Measurements from ENCODE around the gene PLK2.

PLK2 gene

DNA sequence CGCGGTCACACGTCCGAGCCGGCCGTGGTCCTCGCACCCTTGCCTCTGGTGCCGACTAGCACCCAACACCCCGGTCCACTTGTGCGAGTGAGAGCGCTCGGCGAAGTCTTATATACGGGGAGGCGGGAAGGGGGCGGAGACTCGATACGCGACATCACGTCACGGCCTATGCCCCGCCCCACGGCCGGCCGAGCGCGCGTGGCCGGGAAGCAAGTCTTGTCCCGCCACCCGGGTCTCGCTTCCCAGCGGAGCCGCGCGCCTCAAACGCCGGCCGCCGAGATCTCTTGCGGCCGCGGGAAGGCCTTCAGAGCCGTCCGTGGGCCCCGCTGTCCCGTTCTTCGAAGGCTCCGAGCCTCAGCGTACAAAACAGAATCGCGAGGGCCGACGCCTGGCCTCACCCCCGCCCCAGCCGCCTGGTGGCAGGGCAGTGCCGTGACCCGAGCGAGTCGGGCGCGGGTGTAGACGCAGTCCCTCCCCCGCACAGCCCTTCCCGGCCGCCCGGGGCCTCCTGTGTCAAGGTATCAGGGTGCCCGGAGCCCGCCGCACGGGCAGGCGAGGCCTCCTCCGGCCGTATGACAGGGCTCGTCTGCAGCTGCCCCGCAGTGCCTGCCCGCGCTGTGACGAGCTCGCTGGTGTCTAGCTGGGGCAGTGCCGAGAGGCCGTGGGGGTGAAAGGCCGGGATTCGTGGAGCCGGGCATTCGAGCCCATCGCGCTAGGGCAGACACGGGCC, at the start of gene PLK2:
Gene PLK2, minus strand, starts transcription at position 85 of the 730 bp plus-strand sequence. CDS start 127 bp downstream, outside the sequence.
- DNase-seq: no peak

DNA sequence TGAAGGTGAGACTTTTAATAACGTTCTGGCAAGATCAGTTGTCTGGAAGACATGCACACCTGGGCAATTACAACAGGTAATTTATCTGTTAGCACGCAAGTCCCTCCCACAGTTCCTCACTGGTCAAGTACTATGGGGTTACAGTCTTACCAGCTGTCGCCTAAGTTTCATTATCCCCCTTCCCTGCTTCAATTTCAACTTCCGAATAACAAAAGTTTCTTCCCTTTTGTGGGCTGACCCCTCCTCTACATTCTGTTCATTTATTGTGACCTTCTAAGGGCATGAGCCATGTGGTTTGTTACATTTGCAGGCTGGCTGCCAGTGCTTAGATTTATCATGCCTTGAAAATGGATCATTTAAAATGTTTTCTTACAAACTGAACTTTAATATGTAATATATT, 47.8 kb upstream of the PLK2 start:
- no peak for DNase-seq

DNA sequence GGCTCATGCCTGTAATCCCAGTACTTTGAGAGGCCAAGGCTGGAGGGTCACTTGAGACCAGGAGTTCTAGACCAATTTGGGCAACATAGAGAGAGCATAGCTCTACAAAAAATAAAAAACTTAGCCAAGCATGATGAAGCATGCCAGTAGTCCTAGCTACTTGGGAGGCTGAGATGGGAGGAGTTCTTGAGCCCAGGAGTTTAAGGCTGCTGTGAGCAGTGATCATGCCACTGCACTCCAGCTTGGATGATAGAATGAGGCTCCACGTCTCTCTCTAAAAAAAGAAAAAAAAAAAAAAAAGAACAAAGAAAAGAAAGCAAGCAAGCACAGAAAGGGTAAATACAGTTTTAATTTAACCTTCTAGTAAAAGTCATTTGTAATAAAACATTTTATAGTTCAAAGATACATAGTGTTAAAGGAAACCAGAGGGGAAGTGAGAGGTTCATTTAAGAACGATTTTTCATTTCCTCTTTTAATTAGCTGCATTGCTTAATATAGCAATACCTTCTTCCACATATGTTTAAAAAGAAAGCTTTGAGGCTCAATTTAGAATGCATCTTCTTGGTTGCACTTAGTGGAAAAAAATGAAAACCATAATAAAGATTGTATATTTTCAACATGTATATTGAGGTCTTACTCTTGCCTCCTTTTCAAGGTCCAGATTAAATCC, 46.2 kb upstream of the PLK2 start:
- DNase-seq: no peak

DNA sequence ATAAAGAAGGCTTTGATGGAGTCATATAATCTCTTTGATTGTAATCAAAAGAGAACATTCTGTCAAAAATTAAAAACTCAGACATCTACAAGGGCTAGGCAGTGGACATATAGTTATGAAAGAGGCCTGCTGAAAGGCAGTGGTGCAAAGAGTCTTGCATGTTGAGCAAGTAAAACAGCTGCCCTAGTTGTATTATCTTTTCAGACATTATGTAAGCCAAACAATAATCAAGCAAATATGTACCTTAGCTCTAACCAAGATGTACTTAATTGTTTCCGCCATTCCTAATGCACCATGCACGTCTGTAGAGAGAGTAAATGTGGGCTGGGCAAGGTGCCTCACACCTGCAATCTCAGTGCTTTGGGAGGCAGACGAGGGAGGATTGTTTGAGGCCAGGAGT, 45.6 kb upstream of the PLK2 start:
- DNase-seq: no peak

DNA sequence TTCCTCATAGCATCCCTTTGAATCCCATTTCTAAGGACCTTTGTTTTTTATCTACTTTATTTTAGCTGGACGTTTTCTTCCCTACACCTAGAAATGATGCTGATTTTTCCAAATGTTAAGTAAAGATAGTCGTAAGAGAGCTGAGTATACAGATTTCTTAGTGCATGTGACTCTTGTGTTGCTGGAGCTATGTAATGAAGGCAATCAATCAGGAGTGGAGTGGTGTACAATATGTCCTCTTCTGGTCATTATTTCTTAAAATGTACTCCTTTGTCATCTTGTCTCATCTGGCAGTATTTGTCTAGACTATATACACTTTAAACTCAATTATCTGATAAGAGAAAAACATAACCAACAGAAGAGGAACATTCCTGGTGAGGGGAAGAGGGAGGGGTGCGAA, 44.9 kb upstream of the PLK2 start:
- DNase-seq: no peak

DNA sequence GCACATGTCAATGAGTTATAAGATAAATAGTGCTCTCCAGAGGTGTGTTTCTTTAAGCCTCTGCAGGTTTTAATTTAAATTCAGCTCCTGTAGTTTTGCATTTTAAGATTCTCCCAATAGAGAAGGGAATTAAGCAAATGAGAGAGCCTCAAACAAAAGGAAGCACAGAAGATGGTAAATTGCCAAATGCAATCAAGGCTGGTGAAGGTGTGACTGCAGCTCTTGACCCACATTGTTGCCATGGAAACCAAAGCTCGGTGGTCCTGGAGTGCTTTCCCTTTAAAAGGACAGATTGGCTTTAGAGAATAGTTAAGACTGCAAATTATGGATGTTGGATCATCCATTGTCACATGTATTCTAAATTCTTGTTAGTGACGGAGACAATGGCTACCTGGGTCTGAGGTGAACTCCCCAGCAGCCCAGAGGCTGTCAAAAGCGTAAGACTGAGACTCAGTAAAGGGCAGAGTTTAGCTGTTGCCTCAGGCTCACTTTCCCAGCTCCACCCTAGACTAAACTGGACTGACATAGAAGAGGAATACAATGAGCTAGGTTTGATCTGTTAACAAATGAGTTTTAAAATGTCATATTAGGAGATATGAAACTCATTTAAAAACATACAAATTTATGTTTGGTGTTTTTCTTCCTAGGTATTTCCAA, 43.6 kb upstream of the PLK2 start:
- no peak for DNase-seq

DNA sequence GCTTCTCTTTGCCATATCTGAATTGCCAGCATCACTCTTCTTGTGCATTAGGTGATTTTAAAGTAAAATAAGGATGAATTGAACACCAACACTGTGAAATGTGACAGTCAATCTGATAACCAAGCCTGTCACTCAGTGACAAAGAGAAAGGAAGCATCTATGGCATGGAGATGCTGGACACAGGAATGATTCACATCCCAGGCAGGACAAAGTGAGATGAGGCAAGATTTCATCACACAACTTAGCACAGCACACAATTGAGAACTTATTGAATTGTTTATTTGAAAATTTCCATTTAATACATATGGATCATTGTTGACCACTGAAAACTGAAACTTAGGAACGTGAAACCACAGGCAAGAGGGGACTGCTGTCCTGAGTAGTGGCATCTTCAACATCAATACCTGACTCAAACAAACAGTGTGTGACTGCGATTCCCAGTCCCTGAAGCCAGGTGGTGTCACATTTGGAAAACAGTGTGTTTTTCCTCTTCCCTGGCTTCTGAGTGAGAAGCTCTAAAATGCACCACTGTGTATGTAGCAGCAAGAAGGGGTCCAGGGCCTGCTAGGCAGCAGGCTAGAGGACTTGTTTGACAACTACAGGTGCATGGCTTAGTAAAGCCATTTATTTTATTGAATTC, 42.0 kb upstream of the PLK2 start:
- DNase-seq: no peak

DNA sequence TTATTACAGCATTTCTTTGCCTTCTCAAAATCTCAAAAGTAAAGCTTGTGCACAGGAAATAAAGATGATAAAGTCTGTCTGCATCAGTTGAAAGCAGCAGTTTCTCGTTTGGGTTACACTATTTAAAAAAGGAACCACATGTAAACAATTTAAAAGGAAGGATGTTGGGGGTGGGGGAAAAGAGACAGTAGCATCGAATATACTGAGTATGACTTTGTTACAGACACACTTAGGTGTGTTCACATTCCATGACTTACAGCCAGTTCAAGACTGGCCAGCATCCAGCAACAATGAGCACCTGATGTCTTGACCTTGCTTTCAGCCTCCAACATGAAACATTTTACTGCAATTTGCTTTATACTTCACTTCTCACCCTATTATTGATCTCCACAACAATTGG, 40.1 kb upstream of the PLK2 start:
- no peak for DNase-seq

DNA sequence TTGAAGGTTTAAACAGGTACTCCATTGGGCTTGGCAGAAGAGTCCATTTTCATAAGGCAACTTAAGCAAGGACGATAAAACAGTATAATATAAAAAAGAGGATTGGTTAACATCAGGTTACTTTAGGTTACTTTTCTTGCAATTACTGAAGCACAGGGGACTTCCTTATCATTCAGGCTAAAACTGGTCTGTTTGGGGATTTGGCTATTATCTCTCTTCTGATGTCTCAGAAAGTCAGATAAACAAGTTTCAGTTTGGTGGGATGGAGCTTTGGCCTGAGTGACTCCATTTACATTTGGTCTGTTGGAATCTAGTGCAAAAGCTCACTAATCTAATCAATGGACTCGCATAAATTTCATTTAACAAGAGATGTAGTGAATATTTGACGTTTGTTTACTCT, 39.3 kb upstream of the PLK2 start:
- DNase-seq: no peak

DNA sequence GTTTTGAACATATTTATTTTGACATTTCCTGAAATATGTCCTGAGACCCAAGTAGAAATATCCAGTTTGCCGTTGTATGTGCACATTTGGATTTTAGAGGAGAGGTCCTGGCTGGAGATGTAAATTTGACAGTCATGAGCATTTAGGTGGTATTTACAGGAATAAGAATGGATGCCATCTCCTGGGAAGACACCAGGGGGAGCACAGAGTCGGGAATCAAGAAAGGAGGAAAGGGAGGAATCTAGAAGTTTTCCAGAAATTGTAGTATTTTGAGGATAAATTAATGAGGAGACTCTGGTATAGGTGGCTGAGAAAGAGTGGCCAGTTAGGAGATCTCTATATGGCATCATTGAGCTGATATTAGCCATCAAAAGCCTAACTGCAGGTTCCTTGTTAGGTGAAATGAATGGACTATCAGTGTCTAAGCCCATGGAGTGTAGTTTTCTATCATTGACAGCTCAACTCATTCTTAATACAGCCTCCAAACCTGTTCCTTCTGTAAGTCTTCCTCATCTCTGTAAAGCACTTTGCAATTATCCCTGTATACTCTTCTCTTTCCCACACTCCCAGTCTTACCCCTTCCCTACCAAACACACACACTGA, 38.6 kb upstream of the PLK2 start:
- DNase-seq: no peak

DNA sequence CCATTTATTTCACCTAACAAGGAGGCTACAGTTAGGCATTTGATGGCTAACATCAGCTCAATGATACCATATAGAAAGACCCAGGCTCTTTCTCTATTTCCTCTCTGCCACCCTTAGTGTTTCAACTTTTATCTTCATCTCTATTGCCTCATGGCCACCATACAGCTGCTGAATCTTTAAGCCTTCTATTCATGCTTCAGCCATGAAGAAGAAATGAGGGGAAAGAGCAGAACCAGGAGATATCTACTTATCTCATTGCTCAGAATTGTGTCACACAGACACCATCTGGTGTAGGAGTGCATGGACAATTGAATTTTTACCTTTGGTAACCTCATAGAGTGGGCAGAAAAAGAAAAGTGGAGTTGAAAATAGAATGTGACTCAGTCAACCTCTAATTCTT, 38.0 kb upstream of the PLK2 start:
- DNase-seq: no peak

DNA sequence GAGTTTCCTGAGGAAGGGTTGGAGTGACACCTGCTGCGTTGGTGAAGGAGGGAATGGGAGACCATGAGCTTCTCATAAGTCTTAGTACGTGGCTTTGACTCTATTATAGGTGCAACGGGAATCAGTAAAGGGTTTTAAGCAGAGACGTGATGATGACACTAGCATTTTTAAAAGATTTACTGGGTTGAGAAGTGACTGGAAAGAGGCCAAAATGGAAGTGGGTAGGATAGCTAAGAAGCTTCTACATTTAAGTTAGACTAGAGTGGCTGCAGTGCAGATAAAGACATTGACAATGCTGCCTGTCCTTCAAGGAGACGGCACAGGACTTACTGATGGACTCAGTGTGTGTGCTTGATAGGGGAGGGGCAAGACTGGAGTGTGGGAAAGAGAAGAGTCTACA, 37.5 kb upstream of the PLK2 start:
- no peak for DNase-seq

DNA sequence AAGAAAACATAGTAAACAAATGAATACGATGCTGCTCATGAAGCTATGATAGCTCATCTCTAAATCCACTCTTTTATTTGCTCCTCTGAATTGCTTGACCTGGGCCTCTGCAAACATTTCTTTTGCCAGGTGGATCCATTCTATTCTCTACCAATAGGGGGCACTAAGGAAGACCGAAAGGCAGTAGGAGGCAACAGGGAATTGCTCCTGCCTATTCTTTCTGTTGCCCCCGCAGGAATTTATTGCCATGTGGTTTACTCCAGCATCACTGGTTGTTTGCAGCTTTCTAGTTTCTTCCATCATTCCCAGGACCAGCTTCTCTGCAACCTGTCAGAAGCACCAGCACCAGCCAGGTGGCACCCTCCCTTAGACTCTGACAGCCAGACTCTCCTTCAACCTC, 36.6 kb upstream of the PLK2 start:
- DNase-seq: no peak

DNA sequence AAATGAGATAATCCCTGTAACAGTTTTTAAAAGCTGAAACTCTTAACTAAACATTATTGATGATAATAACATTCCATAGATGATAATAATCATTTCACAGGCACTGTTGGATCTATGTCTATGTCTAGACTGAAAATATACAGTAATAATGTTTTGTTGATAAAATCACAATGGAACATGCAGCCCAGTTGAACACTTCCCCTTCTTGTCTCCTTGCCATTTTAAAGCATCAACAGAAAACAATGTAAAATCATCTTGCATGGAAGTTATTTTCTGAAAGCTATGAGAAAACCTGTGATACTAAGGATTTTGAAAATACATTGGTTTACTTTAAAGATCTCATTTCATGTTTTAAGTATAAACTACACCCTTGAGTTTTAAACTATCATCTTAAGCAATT, 33.3 kb upstream of the PLK2 start:
- DNase-seq: no peak

DNA sequence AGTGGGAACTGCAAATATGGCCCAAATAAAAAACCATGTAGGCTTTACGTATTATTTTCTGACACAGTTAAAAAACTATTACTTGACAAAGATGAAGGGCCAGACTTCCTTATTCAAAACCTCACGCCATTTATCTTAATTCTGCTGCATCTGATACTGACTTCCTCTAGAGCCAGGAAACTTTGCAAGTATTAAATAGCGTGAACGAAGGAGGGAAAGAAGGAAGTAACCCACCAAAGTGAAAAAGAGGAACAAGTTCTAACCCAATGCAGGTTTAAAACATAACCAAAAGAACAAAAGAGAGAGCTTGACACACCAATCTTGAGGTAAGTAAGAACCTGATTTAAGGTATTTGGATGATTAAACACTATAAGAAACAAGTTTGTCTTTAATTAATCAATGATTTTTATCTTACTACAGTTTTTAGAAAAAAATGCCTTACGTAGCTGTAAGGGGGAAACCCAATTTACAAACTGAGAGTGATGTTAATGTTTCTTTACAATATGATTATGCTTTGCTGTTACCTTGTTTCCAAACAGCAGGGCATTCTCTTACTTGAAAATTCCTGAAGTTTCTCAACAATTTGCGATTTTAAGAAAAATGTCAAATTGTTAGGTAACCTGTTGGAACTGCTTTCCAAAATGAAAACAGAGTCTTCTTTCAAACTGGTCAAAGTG, 31.5 kb upstream of the PLK2 start, which contains the start of gene GAPT:
Gene GAPT, plus strand, starts transcription at position 220 of the 677 bp plus-strand sequence. CDS start 3,102 bp downstream, outside the sequence.
- DNase-seq: no peak

DNA sequence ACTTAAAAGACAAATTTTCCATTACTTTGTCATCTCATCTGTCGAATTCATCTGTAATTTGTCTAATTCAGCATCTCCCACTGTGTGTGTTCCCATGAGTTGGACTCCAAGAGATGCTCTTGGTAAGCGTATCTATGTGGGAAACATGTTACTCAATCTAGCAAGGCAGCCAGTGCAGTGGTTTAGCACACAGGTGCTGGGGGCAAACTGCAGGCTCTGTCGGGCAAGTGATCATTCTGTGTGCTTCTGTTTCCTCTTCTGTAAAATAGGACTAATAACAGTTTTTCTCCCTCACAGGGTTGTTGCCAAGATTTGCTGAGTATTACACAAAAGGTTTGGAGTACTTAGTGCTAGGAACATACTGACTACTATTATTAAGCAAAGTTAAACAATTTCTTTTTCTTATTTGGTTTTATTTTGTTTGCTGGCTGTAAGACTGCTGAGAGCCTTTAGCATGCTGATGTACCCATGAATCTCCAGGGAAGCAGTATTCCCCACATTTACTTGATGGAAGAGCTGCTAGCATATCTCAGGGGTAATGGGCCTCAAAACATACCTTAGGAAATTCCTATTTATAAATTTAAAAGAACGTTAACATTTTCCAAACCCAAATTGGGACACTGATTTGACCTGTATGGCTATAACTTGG, 30.6 kb upstream of the PLK2 start:
- no peak for DNase-seq

DNA sequence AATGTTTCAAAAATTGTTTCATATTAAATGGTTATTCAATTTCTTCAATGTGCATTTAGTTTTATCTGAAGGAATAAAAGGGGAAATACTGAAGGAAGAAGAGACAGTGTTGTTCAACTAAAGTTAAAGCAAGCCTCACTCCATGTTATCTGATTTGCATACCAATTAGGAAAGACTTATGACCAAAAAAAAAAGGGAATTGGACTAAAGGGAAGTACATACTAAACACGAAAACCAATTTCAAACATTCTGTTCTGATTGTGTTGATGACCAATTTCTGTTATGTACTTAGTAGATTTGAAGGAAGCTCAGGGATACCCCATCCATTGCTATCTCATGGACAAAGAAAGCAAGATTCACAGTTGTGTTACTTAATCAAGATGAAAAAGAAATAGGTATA, 26.4 kb upstream of the PLK2 start:
- DNase-seq: no peak

DNA sequence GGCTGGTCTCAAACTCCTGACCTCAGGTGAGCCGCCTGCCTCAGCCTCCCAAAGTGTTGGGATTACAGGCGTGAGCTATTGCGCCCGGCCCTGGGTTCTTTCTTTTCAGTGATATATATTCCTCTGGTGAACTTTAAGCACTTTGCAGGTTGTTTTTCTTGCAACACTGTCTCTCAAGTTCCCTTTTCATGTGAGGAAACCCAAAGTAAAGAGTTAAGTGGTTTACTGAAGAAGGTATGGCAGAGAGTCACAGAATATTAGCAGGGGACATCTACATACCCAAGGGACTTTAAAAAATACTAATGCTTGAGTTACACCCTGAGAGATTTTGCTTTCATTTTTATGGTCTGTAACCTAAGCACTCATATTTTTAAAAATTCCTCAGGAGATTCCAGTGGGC, 24.6 kb upstream of the PLK2 start:
- no peak for DNase-seq

DNA sequence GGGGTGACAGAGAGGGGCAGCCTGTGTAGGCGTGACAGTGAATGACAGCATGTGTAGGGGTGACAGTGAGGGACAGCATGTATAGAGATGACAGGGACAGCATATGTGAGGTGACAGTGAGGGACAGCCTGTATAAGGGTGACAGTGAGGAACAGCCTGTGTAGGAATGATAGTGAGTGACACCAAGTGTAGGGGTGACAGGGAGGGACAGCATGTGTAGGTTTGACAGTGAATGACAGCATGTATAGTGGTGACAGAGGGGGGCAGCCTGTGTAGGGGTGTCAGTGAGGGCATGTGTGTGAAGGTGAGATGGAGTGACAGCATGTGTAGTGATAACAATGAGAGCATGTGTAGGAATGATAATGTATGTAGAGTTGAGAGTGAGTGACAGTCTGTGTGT, 22.6 kb upstream of the PLK2 start:
- no peak for DNase-seq

DNA sequence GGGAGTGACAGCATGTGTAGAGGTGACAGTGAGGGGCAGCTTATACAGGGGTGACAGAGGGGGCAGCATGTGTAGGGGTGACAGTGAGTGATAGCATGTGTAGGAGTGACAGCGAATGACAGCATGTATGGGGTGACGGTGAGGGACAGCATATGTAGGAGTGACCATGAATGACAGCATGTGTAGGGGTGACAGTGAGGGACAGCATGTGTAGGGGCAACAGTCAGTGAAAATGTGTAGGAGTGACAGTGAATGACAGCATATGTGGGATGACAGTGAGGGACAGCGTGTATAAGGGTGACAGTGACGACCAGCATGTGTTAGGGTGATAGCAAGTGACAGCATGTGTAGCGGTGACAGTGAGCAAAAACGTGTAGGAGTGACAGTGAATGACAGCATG, 21.9 kb upstream of the PLK2 start:
- DNase-seq: no peak

DNA sequence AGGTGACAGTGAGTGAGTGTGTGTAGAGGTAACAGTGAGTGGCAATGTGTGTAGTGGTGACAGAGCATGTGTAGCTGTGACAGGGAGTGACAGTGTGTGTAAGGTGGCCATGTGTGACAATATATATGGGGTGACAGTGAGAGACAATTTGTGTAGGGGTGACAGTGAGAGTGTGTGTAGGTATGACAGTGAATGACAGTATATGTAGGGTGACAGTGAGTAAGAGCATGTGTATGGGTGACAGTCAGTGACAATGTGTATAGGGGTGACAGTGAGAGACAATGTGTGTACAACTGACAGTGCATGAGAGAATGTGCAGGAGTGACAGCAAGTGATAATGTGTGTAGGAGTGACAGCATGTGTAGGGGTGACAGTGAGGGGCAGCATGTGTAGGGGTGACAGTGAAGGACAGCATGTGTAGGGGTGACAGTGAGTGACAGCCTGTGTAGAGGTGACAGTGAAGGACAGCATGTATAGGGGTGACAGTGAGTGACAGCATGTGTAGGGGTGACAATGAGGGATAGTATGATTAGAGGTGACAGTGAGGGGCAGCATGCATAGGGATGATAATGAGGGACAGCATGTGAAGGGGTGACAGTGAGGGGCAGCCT, 21.3 kb upstream of the PLK2 start:
- no peak for DNase-seq

Measured in NCI-H2081 treated with DMSO at 0.1 percent for 48 hours (cell line).